Fibroblast of lung (primary cell): ENCODE data around the gene GGCX. TPM values are rescaled to one million over a fixed set of nuclear protein-coding genes. Genes with fewer than 3 reads are reported as not detected.
"Not testable (repeated sequence)": the region's sequence is repeated elsewhere in the genome, so short reads cannot be mapped to it uniquely, and the experiment has no call there.

Experiments used
- DNase-seq, 2 donors: peaks; one replicate each; pipeline versions ENCODE4 v3.0.0 to v3.0.0-alpha.2; 2010; ENCODE audit warnings: low read depth in 2 of 2
- H2AFZ ChIP-seq: 2 replicates; pipeline ENCODE4 v1.5.1; 2012; ENCODE audit warnings: low read length, control low read depth, inconsistent platforms
- H3K27ac ChIP-seq: 2 replicates; pipeline ENCODE4 v1.5.1; 2011; ENCODE audit warnings: low read length, control low read depth; ENCODE audit not compliant: insufficient read depth
- H3K27me3 ChIP-seq: 2 replicates; pipeline ENCODE4 v1.5.1; 2011; ENCODE audit warnings: mild to moderate bottlenecking, low read length; ENCODE audit not compliant: control insufficient read depth, insufficient read depth
- H3K36me3 ChIP-seq: 2 replicates; pipeline ENCODE4 v1.5.1; 2011; ENCODE audit warnings: low read length; ENCODE audit not compliant: control insufficient read depth, insufficient read depth
- H3K4me1 ChIP-seq: 2 replicates; pipeline ENCODE4 v1.5.1; 2011; ENCODE audit warnings: low read length; ENCODE audit not compliant: control insufficient read depth, insufficient read depth; ENCODE audit errors: extremely low read depth
- H3K4me2 ChIP-seq: 2 replicates; pipeline ENCODE4 v1.5.1; 2011; ENCODE audit warnings: low read length, control low read depth; ENCODE audit not compliant: insufficient read depth; ENCODE audit errors: extremely low read depth
- H3K4me3 ChIP-seq, 4 experiments: fragments of 200-600 bp in 1 of 4; sonication (generic) in 1 of 4; replicated peaks in 1 of 4; 2 replicates each; pipeline ENCODE4 v1.5.1; 2011 to 2016; ENCODE audit warnings: low read length in 4 of 4, low read depth in 3 of 4, mild to moderate bottlenecking in 3 of 4, control low read depth in 2 of 4, inconsistent platforms in 1 of 4, mixed read lengths in 1 of 4; ENCODE audit not compliant: insufficient read depth in 1 of 4; ENCODE audit errors: control extremely low read depth in 1 of 4
- H3K79me2 ChIP-seq: 2 replicates; pipeline ENCODE4 v1.5.1; 2012; ENCODE audit warnings: mild to moderate bottlenecking, low read length, inconsistent platforms; ENCODE audit not compliant: control insufficient read depth, insufficient read depth
- H3K9ac ChIP-seq: 2 replicates; pipeline ENCODE4 v1.5.1; 2011; ENCODE audit warnings: mild to moderate bottlenecking, low read length, control low read depth; ENCODE audit not compliant: insufficient read depth
- H3K9me3 ChIP-seq: 2 replicates; pipeline ENCODE4 v1.5.1; 2012; ENCODE audit warnings: low read depth, low read length; ENCODE audit not compliant: control insufficient read depth, insufficient read depth
- H4K20me1 ChIP-seq: 2 replicates; pipeline ENCODE4 v1.5.1; 2011; ENCODE audit warnings: low read length; ENCODE audit not compliant: control insufficient read depth, insufficient read depth; ENCODE audit errors: extremely low read depth
- EZH2 ChIP-seq: IDR thresholded peaks from 2 replicates; pipeline ENCODE4 v1.5.1; 2012; ENCODE audit warnings: low read length, control low read depth, mild to moderate bottlenecking; ENCODE audit errors: missing control alignments
- polyA plus RNA-seq, 2 donors: library from polyadenylated mRNA; depleted of rRNA in 1 of 2; stranded (reverse) in 1 of 2; unstranded in 1 of 2; fragments of >200 nt; gene quantifications; 2 replicates each; pipeline ENCODE4 v1.2.1, GENCODE V29; 2011 to 2012; ENCODE audit warnings: missing spikeins in 1 of 2
- total RNA-seq: library from RNA; depleted of rRNA; stranded (reverse); fragments of >200 nt; gene quantifications from 2 replicates; pipeline ENCODE4 v1.2.1, GENCODE V29; 2014
- TF ChIP-seq, protein P1 (sequence below), 2 donors: IDR thresholded peaks in 1 of 2; conservative IDR thresholded peaks in 1 of 2; 1 replicate in 1 of 2; 2 replicates in 1 of 2; pipeline ENCODE4 v1.5.1; 2011 to 2012; ENCODE audit warnings: low read length in 2 of 2, control low read depth in 1 of 2, inconsistent platforms in 1 of 2, low read depth in 1 of 2, mild to moderate bottlenecking in 1 of 2

Gene GGCX
- total and polyA plus RNA-seq, 2 donors (not counting 1 experiment from before 2014, with no cell fraction given), result 34.4 to 46.1 TPM

GRCh38 chr2:85593023-85593422 lies 31.7 kb upstream of the GGCX start:
- Histone ChIP-seq H3K27ac (no peak overlapping the region), H3K4me2 (no peak overlapping the region), H3K9me3 (no peaks in the 10 kb centered on the region), H3K4me3 (no peak overlapping the region), H4K20me1 (no peaks in the 10 kb centered on the region), H3K4me1 (peaks cover 36% of the 10 kb centered on the region), H3K79me2 (peaks cover 28% of the 10 kb centered on the region), H3K9ac (no peak overlapping the region), H3K36me3 (peaks cover 9% of the 10 kb centered on the region), H2AFZ (no peak overlapping the region), H3K27me3 (no peaks in the 10 kb centered on the region)
- no peak for DNase-seq
- TF ChIP-seq, protein P1, sequence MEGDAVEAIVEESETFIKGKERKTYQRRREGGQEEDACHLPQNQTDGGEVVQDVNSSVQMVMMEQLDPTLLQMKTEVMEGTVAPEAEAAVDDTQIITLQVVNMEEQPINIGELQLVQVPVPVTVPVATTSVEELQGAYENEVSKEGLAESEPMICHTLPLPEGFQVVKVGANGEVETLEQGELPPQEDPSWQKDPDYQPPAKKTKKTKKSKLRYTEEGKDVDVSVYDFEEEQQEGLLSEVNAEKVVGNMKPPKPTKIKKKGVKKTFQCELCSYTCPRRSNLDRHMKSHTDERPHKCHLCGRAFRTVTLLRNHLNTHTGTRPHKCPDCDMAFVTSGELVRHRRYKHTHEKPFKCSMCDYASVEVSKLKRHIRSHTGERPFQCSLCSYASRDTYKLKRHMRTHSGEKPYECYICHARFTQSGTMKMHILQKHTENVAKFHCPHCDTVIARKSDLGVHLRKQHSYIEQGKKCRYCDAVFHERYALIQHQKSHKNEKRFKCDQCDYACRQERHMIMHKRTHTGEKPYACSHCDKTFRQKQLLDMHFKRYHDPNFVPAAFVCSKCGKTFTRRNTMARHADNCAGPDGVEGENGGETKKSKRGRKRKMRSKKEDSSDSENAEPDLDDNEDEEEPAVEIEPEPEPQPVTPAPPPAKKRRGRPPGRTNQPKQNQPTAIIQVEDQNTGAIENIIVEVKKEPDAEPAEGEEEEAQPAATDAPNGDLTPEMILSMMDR (conservative IDR thresholded peaks at IDR 0.05 in 1 of 2, IDR thresholded peaks at IDR 0.05 in 1 of 2; ENCODE audit: low read depth in 1 of 2, low read length in 2 of 2), result no peak
- no peak for TF ChIP-seq EZH2

DNA sequence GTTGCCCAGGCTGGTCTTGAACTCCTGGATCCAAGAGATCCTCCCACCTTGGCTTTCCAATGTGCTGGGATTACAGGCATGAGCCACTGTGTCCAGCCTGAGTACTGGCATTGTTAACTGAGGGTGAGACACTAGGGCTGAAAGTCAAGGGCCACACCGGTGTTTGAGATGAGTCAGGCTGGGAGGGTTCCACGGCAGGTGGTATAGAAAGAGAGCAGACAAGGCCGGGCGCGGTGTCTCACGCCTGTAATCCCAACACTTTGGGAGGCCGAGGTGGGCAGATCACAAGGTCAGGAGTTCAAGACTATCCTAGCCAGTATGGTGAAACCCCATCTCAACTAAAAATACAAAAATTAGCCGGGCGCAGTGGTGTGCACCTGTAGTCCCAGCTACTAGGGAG lies 31.0 kb upstream of the GGCX start:
- H3K9me3 ChIP-seq, H3K36me3 ChIP-seq, H3K9ac ChIP-seq, H3K27ac ChIP-seq, H4K20me1 ChIP-seq, DNase-seq, H3K4me2 ChIP-seq, H3K4me3 ChIP-seq, H2AFZ ChIP-seq, H3K27me3 ChIP-seq: not testable (repeated sequence)
- peaks cover 25% of the 10 kb centered on the region for H3K79me2 ChIP-seq
- H3K4me1 ChIP-seq, result peaks cover 42% of the 10 kb centered on the region

GRCh38 chr2:85591563-85591962 lies 30.3 kb upstream of the GGCX start:
- no peak overlapping the region for H2AFZ ChIP-seq
- no peak overlapping the region for H3K4me2 ChIP-seq
- peak overlapping the region; percentile 78 for H3K27ac ChIP-seq
- H3K4me1 ChIP-seq, result peaks cover 40% of the 10 kb centered on the region
- no peaks in the 10 kb centered on the region for H3K27me3 ChIP-seq
- DNase-seq, result no peak
- no peak overlapping the region for H3K4me3 ChIP-seq
- peaks cover 18% of the 10 kb centered on the region for H3K79me2 ChIP-seq
- peaks cover 1% of the 10 kb centered on the region for H3K36me3 ChIP-seq
- no peak overlapping the region for H3K9ac ChIP-seq
- H4K20me1 ChIP-seq, result no peaks in the 10 kb centered on the region
- no peaks in the 10 kb centered on the region for H3K9me3 ChIP-seq
- TF ChIP-seq, protein P1 (conservative IDR thresholded peaks at IDR 0.05 in 1 of 2, IDR thresholded peaks at IDR 0.05 in 1 of 2; ENCODE audit: low read depth in 1 of 2, low read length in 2 of 2), result no peak
- no peak for TF ChIP-seq EZH2
